Embryonic facial prominence (tissue), 1 donor: Measurements from ENCODE around the gene SCGB1A1.

Source experiments
- DNase-seq: peaks from one replicate; pipeline ENCODE4 v3.0.0-alpha.2; 2016; ENCODE audit errors: extremely low spot score

SCGB1A1 gene

DNA sequence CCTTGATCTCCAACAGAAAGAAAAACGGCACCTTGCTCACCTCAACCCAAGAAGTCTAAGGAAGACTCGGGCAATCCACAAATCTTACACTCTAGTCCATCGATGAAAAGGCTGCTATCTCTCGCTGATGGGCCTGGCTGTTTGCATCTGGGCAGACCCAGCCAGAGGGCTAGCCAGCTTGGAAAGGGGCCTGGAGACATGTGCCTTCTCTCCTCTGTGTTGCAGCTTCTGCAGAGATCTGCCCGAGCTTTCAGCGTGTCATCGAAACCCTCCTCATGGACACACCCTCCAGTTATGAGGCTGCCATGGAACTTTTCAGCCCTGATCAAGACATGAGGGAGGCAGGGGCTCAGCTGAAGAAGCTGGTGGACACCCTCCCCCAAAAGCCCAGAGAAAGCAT is 3.2 kb downstream of the SCGB1A1 start:
- DNase-seq = no peak

DNA sequence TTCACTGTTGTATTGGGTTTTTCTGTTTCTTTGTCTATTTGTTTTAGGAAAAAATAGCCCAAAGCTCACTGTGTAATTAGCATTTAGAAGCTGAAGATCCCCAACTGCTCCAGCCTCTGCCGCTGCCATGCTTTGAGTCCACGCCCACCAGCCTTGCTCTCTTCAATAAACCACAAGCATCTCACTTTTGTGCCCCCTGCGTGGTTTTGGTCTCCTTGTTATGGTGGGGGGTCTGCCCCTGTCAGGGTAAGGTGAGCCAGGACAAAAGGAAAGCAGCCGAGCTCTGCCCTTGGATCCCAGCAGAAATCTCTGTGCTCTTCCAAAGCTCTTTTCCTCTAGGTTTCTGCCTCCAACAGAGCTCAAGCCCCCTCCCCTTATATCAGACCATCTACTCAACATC is 4.2 kb downstream of the SCGB1A1 start:
- DNase-seq = no peak

DNA sequence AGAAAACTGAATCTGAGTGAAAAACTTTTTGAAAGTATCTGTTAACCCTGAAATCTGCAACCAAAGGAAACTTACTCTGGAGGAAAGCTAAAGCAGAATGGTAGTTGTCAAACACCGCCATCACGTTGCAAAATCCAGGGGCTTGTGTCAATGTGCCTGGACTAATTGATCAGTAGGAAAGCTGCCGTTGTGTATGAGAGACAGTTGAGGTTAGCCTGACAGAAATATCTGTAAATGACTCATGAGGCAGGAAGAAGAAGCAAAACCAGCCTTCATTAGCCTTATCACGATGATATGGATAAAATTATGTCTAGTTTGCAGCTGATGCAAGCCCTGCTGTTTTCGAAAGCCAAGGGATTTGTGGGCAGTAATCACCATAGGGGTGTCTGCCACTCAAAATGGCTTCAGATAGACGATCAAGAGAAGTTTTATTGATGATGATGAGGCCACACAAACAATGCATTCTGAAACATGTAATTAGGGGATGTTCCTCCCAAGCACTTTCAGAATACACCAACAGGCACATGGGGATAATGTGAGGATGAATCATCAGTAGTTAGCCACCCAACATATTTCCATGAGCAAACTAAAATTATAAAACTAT is 8.9 kb downstream of the SCGB1A1 start:
- DNase-seq = no peak

DNA sequence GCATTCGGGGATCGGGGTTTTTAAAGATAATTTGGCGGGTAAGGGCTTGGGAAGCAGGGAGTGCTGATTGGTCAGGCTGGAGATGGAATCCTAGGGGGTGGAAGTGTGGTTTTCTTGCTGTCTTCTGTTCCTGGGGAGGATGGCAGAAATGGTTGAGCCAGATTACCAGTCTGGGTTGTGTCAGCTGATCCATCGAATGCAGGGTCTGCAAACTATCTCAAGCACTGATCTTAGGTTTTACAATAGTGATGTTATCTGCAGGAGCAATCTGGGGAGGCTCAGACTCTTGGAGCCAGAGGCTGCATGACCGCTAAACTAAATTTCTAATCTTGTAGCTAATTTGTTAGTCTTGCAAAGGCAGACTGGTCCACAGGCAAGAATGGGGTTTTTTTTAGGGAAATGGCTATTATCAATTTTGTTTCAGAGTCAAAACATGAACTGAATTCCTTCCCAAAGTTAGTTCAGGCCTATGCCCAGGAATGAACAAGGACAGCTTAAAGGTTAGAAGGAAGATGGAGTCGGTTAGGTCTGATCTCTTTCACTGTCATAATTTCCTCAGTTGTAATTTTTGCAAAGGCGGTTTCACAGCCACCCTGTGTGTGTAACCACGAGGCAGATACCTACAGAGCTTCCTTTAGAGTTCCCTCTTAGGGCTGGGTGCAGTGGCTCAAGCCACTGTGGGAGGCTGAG is 10.2 kb downstream of the SCGB1A1 start:
- DNase-seq = no peak

DNA sequence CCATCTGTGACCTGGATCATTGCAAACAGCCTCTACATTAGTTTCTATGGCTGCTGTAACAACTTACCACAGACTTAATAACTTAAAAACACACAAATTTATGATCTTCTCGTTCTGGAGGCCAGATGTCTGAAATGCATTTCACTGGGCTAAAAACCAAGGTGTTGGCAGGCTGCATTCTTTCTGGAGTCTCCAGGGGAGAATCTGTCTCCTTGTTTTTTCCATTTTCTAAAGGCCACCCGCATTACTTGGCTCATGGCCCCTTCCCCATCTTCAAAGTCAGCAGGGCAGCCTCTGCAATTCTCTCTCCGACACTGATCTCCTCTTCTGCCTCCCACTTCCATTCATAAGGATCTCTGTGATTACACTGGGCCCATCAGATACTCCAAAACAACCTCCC is 11.6 kb downstream of the SCGB1A1 start:
- no peak for DNase-seq

DNA sequence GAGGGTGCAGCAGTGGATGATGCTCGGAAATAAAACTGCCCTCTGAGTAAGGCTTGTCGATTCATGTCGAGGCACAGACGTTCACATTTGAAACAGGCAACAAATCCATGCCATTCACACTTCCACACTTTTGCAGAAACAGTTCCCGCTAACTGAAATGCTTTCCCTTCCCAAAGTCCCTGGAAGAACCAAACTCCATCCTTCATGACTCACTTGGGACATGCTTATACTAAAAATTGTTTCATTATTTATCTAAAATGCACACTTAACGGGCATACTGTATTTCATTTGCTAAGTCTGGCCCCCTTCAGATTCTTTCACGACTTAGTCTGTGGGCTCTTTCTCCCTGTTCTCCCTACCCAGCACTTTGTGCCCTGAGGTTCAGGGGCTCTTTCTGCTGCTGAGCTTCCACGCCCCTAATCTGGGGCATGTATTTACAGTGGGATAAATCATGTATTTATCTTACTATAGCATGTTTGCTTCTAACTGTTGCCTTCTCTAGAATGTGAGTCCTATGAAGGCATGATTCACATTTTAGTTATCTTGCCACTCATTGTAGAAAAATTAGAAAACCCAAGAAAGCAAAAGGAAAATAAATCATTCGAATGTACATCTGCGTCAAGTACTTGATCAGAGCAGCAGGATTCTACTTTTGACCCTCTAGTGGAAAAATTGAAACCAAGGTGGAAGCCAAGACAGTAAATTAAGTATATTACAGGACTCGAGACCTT is 12.5 kb downstream of the SCGB1A1 start:
- no peak for DNase-seq

DNA sequence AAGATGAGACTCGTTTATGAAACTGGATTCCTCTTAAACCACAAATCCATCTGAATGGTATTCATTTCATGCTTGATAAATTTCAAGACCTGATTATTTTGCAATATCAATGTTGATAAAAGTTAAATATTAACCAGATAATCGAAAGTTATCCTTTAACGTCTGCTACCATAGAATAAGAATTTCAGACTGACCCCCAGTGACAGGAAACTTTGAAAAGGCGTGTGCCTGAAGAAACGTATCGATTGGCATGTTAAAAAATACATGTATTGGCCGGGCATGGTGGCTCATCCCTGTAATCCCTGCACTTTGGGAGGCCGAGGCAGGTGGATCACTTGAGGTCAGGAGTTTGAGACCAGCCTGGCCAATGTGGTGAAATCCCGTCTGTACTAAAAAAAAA is 13.9 kb downstream of the SCGB1A1 start:
- no peak for DNase-seq

DNA sequence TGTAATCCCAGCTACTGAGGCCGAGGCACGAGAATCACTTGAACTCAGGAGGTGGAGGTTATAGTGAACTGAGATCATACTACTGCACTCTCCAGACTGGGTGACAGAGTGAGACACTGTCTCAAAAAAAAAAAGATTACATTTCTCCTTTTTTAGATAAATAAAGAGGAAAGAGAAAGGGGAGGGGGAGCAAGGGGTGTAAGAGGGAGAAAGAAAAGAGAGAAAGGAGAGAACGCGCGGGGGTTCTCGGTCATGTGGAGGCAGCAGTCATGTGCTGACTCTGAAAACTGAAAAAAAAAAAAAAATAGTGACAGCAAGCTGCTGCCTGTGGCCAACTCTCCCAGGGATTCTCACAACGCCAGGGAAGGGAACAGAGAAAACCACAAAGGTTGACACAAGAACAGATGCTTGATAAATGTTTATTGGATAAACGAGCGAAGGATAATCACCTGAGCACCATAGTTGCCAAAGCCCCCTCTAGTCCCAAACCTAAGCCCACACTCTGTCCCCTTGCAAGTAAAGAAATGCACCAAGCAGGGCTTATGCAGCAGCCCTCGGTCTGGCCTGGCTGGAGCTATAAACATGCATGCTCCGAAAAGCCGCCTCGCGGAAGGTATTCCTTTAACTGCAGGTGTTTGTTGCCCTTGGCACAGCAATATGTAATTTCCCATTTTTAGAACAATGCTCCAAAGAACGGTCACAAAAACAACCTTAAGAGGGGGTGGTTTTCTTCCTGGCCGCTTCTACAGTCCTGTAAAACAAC is 14.5 kb downstream of the SCGB1A1 start:
- no peak for DNase-seq

DNA sequence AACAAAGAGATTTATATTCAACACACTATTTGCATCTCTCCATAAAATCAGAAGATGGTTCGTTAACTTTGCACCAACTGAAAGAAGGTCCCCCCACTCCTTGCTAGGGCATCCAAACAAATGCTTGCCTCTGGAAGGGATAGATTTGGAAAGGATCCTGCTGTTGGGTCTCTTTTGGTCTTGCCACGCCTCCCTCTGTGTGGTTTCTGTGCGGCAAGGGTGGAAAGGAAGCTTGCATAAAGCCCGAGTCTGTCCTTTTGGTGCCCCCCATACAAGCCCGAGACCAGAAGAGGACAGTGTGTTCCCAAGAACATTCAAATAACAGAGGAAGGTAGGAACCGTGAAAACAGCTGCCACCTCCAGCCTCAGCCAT is 15.1 kb downstream of the SCGB1A1 start:
- DNase-seq = no peak

DNA sequence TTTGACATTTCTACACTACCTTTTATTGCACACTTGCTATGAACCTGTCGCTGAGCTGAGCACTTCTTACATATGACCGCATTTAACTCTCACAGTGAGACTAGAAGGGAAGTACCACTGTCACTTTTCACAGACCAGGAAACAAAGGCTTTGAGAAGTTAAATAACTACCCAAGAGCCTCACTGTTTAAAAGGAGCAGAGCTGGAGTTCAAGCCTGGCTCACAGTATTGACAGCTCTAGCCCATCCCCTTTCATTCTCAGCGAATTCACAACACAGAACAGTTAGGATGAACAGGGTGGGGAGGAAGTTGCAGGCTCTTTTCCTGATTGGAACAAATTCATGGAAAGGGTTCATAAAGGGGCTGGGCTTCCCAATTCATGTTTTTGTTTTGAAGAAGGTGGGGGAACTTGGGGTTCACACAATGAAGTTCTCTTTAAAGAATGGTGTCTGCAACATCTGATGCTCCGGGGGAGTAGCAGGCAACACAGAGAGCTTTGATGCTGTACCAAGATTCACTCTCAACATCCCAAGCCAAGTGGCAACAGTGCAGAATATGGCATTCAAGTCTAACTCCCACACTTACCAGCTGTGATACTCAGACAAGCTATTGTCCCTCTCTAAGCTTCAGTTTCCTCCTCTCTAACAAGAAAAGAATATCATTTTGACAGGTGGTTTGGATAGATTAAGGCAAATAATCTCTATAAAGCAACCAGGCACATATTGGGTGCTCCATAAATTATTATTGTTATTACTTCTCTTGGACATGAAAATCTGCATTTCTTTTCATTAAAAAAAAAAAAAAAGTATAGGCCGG is 17.2 kb downstream of the SCGB1A1 start:
- no peak for DNase-seq

DNA sequence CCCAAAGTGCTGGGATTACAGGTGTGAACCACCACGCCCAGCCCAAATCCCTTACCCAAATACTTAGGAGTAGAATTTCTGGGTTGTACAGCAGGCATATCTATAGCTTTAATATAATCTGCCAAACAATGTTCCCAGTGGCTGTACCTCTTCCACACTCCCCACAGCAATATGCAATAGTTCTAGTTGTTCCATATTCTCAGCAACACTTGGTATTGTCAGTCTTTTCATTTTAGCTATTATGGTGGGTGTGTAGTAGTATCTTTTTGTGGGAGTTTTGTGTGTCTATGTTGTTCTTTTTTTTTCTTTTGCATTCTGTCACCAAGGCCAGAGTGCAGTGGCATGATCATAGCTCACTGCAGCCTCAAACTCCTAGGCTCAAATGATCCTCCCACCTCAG is 18.8 kb downstream of the SCGB1A1 start:
- DNase-seq = no peak

DNA sequence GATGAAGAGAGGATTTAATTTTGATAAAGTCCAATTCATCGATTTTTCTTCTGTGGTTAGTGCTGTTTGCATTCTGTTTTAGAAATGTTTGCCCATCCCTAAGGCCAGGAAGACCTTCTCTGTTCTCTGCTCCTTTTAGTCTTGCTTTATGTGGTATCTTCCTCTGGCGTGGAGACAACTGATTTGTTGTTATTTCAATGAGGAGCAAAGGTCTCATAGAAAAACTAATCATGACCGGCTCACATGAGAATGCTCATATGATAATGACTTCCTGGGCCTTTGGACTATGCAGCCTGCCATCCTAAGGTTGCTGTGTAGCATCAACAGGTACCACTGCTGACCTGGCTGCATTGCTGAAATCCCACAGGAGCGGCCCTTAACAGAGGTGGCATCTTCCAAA is 19.8 kb downstream of the SCGB1A1 start:
- no peak for DNase-seq

DNA sequence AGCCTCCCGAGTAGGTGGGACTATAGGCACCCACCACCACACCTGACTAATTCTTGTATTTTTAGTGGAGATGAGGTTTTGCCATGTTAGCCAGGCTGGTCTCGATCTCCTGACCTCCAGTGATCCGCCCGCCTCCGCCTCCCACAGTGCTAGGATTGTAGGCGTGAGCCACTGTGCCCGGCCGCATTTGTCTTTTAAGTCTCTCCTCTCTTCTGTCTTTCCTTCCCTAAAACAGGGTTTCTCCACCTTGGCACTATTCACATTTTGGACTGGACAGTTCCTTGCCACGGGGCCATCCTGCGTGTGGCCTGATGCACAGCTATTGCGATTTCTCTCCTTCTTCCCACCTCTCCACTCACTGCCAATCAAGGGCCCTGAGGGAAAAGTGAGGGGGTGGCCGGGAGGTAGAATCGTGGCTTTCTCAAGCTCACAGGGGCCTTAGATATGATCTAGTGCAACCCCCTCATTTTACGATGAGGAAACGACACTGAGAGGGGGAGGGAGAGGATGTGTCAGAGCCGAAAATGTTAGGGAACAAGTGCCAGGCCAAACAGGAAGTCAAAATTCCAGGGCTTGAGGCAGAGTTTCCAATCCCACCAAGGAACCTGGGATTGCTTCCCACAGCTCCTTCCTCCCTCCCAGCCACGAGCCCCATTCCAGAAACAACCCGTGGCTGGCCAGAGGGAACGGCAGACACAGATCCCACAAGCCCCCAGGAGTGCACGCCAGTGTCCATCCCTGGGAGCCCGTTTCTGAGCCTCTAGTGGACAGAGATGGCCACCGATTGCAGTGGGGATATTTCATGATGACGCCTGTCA is 21.2 kb downstream of the SCGB1A1 start:
- no peak for DNase-seq

DNA sequence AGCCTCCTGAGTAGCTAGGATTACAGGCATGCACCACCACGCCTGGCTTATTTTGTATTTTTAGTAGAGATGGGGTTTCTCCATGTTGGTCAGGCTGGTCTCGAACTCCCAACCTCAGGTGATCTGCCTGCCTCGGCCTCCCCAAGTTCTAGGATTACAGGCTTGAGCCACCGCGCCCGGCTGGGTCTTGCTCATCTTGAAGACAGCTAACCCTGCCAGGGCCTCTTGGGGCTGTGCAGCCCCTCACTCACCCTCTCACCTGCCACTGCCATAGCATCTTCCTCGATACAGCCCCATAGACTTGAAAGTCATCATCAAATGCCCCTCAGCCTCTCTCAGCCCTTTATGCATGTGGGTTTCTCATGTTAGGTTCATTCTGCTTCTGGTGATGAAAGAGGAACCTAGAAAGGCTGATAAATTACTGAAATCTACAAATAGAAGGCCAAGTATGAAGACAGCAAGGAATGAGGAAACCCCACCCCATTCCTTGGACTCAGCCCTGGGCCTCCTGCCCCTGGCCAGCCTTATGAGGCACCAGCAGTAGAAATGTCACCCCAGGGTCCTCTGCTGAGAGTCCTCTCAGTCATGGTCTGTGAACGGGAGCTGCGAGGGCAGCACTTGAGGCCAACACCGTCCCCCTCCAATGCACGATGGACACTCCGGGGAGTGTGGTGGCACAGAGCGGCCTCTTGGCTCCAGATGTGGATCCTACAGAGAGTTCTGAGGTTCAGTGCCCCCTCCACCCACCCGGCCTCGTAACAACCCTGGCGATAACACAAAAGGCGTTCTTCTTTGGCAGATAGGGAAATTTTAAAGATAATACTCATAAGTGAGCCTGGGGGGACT is 24.8 kb downstream of the SCGB1A1 start:
- DNase-seq = no peak

DNA sequence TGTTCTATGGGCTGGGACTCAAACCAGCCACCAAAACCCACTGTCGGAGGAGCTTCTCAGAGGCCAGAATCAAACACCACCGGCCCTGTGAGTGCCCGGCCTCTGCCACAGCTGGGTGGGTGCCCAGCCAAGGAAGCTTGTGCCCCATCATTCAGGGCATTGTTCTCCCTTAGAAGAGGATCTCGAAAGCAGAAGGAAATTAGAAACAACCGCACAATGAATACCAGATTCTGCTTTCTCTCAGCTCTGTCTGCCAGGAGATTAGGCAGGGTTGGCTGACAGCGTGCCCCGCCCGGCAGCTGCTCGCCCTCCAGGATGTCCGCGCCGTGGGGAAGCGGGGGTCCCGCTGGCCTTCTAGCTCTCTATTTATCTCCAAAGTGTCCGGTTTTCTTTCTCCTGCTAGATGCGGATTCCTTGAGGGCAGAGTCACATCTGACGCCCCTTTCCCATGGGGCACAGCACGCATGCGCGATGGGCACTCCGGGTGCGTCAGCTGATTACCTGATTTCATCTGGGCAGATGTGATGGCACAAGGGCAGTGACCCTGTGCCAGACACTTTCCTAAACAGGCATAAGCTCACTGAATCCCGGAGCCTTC is 25.5 kb downstream of the SCGB1A1 start:
- DNase-seq = no peak

DNA sequence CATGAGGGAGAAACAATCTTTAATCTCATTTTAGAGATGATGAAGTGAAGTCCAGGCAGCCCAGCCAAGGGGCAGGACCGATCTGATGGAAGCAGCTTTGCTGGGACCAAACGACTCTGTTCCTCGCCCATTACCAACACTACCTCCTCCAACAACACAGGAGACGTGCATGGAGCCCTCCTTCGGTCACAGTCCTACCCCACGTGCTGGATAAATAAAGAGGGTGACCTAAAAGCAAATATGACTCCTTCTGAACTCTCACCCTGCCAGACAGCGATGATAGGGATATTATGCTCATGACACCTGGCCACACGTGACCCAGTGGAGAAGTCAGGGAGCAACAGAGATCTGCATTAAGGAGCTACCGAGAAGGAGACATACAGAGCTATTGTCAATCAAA is 26.0 kb downstream of the SCGB1A1 start:
- no peak for DNase-seq

DNA sequence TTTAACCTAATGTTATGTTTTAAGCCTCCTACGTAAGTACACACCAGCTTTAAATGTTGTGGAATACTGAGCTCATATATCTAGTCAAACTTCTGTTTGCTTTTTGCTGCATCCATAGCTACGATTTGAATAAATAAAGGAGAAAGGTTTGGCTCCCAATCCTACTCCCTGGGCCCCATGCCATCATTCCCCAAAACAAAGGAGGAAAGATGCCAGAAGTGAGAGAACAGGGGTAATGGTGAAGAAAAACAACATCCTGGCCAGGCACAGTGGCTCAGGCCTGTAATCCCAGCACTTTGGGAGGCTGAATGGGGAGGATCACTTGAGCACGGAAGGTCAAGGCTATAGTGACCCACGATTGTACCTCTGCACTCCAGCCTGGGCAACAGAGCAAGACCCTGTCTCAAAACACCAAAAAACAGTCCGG is 26.5 kb downstream of the SCGB1A1 start:
- peak; percentile 66 for DNase-seq

DNA sequence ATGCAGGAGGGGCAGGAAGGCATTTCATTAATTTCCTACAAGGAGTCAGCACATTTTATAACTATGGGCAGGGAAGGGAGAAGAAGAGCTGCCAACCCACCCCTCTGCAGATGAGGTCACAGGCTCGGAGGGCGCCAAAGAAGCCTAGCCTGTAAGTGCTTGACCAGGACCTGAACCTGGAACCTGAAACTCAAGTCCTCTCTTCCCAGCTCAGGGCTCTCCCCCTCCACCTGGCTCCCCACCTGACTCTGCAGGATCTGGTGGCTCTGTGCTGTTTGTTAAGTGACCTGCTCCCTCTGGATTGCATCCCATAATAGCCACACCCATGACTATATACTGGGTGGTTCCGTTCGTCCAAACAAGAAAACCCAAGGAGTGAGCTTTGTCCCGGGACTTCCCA is 27.3 kb downstream of the SCGB1A1 start:
- no peak for DNase-seq

DNA sequence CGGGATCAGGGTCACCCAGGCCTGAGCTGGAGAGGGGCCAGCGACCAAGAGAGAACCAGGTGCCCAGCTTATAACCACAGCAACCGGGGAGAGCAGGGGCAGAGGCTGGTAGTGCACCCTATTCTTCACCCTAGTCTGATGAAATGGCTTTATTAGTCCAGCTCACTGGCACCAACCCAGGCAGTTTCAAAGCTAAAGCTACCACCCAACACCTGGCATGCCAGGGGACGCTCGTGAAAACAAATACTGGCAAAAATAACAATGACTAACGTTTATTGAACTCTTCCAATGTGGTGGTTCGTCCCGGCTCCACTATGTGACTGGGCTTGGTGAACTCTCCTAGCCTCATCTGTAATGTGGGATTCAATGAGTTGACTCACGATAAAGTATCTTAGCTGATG is 30.6 kb downstream of the SCGB1A1 start:
- DNase-seq = no peak
